NCI-H1092 treated with DMSO at 0.1 percent for 48 hours (cell line): ENCODE results near the gene OR5K1.

Experiments
- DNase-seq: peaks from one replicate; lab custom pipeline; 2025; lab: John Stamatoyannopoulos, UW

The OR5K1 gene

GRCh38 chr3:98462901-98463300, at the start of gene OR5K1:
Gene OR5K1 (plus strand): TSS chr3:98463201. CDS start chr3:98469577, 6,376 bp downstream.
- DNase-seq: no peak

GRCh38 chr3:98432575-98432974, 30.4 kb upstream of the OR5K1 start:
- no peak for DNase-seq

- no peak for DNase-seq
Measured at GRCh38 chr3:98433764-98434163, 29.2 kb upstream of the OR5K1 start.

GRCh38 chr3:98434412-98434811, 28.6 kb upstream of the OR5K1 start:
- DNase-seq: no peak

GRCh38 chr3:98440283-98440682, 22.7 kb upstream of the OR5K1 start:
- DNase-seq: no peak

- no peak for DNase-seq
Measured at GRCh38 chr3:98445949-98446406, 17.0 kb upstream of the OR5K1 start.

GRCh38 chr3:98449606-98450193, 13.3 kb upstream of the OR5K1 start:
- no peak for DNase-seq

- no peak for DNase-seq
Measured at GRCh38 chr3:98450372-98450771, 12.6 kb upstream of the OR5K1 start.

- DNase-seq: no peak
Measured at GRCh38 chr3:98453827-98454226, 9.2 kb upstream of the OR5K1 start.

- DNase-seq: no peak
Measured at GRCh38 chr3:98454929-98455328, 8.1 kb upstream of the OR5K1 start.

- no peak for DNase-seq
Measured at GRCh38 chr3:98457543-98457942, 5.5 kb upstream of the OR5K1 start.

- DNase-seq: no peak
Measured at GRCh38 chr3:98460220-98460619, 2.8 kb upstream of the OR5K1 start.

GRCh38 chr3:98482717-98483482, 19.9 kb downstream of the OR5K1 start:
- no peak for DNase-seq

- no peak for DNase-seq
Measured at GRCh38 chr3:98483626-98484025, 20.6 kb downstream of the OR5K1 start.

GRCh38 chr3:98497381-98497780, 34.4 kb downstream of the OR5K1 start, which contains the start of gene OR5K2:
Gene OR5K2 (plus strand): TSS chr3:98497681. CDS start chr3:98497681, 0 bp downstream.
- DNase-seq: no peak

- DNase-seq: no peak
Measured at GRCh38 chr3:98500019-98500418, 37.0 kb downstream of the OR5K1 start.

- no peak for DNase-seq
Measured at GRCh38 chr3:98501270-98501669, 38.3 kb downstream of the OR5K1 start.

- DNase-seq: no peak
Measured at GRCh38 chr3:98501863-98502576, 39.0 kb downstream of the OR5K1 start.

GRCh38 chr3:98504539-98504938, 41.5 kb downstream of the OR5K1 start:
- DNase-seq: no peak

GRCh38 chr3:98508582-98508981, 45.6 kb downstream of the OR5K1 start:
- DNase-seq: no peak

- DNase-seq: no peak
Measured at GRCh38 chr3:98512576-98512975, 49.6 kb downstream of the OR5K1 start.

GRCh38 chr3:98513091-98513511, 50.1 kb downstream of the OR5K1 start:
- no peak for DNase-seq

- DNase-seq: no peak
Measured at GRCh38 chr3:98513736-98514135, 50.7 kb downstream of the OR5K1 start.
